Mucosa of stomach (tissue), 1 donor: ENCODE measurements around the gene CARS2.
"Not testable (repeated sequence)": the region's sequence is repeated elsewhere in the genome, so short reads cannot be mapped to it uniquely, and the experiment has no call there.

ENCODE experiments used
- H3K27me3 ChIP-seq: one replicate; pipeline ENCODE4 v1.7.0; 2013; ENCODE audit warnings: mild to moderate bottlenecking, low read length; ENCODE audit not compliant: control insufficient read depth, insufficient read depth
- H3K36me3 ChIP-seq: one replicate; pipeline ENCODE4 v1.7.0; 2013; ENCODE audit warnings: low read length; ENCODE audit not compliant: control insufficient read depth, insufficient read depth
- H3K4me1 ChIP-seq: one replicate; pipeline ENCODE4 v1.7.0; 2013; ENCODE audit warnings: mild to moderate bottlenecking, low read length; ENCODE audit not compliant: control insufficient read depth, insufficient read depth
- H3K4me3 ChIP-seq: one replicate; pipeline ENCODE4 v1.7.0; 2013; ENCODE audit warnings: low read length
- H3K9ac ChIP-seq: one replicate; pipeline ENCODE4 v1.7.0; 2013; ENCODE audit warnings: mild to moderate bottlenecking, low read length, moderate library complexity
- H3K9me3 ChIP-seq: one replicate; pipeline ENCODE4 v1.7.0; 2013; ENCODE audit warnings: mild to moderate bottlenecking, low read length, moderate library complexity; ENCODE audit not compliant: control insufficient read depth
- donor health status: Pancreatic carcinoma.

Gene CARS2

DNA sequence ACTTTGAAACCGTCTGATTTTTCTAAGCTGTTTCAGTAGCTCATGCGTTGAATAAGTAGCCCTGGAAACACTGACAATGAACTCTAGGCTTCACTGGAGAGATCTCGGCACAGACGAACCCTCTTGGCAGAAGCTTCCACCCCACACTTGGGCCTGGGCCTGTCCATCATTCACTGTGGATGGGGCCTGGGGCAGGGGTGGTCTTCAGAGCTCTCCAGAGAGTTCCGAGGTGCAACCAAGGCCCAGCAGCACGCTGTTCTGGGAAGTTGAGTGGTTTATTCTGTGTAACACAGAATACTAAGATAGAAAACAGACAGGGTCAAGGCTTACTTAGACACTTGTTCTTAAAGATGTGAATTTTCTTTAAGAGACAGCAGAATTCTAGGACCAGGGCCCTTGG is 68.6 kb downstream of the CARS2 start:
- H3K9me3 ChIP-seq, result no peaks in the 10 kb centered on the region
- no peak overlapping the region for H3K4me3 ChIP-seq
- H3K36me3 ChIP-seq, result peaks cover 21% of the 10 kb centered on the region
- H3K4me1 ChIP-seq, result no peaks in the 10 kb centered on the region
- H3K27me3 ChIP-seq, result no peaks in the 10 kb centered on the region
- H3K9ac ChIP-seq, result no peak overlapping the region

DNA sequence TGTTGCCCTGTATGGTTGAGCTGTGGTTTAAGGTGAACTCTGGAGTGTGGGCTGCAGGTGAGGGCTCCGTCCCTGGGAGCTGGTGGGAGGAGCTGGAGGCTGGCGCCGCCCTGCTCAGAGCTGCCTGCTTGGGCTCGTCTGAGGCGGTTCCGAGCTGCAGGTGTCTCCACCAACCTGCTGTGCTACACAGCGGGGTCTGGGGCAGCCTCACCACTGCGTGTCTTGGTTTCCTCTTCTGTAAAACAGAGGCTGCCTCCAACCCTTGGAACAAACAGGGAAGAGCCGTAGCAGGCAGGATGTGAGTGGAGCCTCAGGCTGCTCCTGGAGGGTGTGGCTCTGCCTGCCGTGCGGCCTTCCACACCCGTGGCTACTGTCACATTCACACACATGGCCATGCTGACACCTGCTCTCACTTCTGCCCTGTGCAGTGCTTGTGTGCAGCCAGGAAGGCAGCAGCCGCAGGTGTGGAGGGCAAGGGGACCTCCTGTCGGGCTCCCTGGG is 69.2 kb downstream of the CARS2 start:
- H3K27me3 ChIP-seq, result no peaks in the 10 kb centered on the region
- H3K9ac ChIP-seq, result no peak overlapping the region
- no peaks in the 10 kb centered on the region for H3K4me1 ChIP-seq
- H3K9me3 ChIP-seq, result no peaks in the 10 kb centered on the region
- no peak overlapping the region for H3K4me3 ChIP-seq
- H3K36me3 ChIP-seq, result peaks cover 21% of the 10 kb centered on the region

DNA sequence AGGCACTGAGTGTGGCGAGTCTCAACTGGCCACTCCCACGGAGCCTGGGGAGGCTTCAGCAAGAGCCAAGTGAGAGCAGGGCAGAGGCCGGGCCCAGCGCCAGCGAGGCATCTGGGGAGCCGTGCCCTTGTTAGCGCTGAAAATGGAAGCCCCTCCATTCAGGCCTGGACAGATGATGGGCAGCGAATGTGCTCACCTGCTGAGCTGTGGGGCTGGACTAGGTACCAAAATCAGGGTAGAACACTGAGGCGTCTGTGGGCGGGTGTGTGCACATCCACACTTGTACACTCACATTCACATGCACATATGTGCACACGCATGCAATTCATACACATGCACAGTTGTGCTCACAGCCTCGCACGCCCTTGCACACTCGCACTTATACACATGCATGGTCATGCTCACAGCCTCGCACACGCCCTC is 69.9 kb downstream of the CARS2 start:
- H3K9ac ChIP-seq, result no peak overlapping the region
- no peaks in the 10 kb centered on the region for H3K4me1 ChIP-seq
- H3K36me3 ChIP-seq, result peaks cover 21% of the 10 kb centered on the region
- H3K4me3 ChIP-seq, result no peak overlapping the region
- no peaks in the 10 kb centered on the region for H3K27me3 ChIP-seq
- no peaks in the 10 kb centered on the region for H3K9me3 ChIP-seq

DNA sequence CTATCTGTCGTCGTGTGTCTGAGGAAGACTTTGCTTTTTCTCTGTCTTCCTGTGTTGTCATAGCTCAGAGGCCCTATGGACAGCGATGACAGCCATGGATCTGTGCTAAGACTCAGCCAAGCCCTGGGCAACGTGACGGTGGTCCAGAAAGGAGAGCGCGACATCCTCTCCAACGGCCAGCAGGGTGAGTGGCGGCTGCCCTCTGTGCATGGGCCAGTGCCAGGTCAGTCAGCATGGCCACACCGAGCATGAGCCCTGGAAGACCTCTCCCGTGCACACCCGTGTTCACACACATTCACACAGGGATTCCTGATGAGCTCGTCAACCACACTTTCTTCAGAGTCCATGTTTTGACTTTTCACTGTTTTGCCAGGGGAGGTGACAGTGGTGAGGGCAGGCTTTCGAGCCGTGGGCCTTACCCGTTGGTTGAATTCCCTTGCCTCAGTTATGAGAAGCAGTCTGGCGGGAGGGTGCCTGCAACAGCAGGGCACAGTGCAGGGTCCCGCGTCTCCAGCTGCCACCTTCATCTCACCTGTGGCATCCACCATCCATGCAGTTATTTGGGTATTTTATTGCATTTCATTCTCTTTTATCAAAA is 70.4 kb downstream of the CARS2 start:
- Histone ChIP-seq H3K9me3 (no peaks in the 10 kb centered on the region), H3K4me3 (no peak overlapping the region), H3K27me3 (no peaks in the 10 kb centered on the region), H3K36me3 (peaks cover 21% of the 10 kb centered on the region), H3K9ac (no peak overlapping the region), H3K4me1 (no peaks in the 10 kb centered on the region)

DNA sequence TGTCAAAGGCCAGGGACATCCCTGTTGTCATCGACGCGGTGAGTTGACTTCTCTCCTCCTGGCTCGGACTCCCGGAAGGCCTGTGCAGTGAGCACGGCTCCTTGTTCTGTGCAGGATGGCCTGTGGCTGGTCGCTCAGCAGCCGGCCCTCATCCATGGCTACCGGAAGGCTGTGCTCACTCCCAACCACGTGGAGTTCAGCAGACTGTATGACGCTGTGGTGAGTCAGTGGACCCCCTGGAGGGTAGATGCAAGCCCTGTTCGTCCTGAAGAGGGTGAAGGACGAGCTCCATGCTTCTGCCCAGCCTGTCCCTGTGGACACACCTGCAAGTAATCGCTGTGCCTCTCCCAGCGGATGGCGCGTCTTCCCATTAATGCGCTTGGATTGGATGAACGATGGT is 71.4 kb downstream of the CARS2 start:
- H3K9ac ChIP-seq, result no peak overlapping the region
- peaks cover 21% of the 10 kb centered on the region for H3K36me3 ChIP-seq
- H3K9me3 ChIP-seq, result no peaks in the 10 kb centered on the region
- H3K4me3 ChIP-seq, result no peak overlapping the region
- H3K4me1 ChIP-seq, result no peaks in the 10 kb centered on the region
- H3K27me3 ChIP-seq, result no peaks in the 10 kb centered on the region

DNA sequence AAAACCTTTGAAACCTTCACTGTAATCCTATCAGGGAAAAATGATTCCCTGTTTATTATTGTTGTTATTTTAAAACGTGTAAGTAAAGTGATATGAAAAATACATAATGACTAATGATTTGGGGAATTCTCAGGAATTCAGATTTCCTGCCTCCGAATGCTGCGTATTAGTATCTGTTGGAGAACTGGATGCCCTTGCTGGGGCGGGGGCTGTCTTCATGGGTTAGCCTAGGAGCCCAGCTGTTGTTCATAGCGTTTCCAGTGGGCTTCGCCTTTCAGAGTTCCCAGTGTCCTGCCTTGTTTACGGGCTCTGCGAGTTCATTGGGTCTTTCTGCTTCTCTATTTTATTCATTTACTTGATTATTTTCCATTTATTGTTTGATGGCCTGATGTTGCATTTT is 72.1 kb downstream of the CARS2 start:
- Histone ChIP-seq H3K36me3 (peaks cover 20% of the 10 kb centered on the region), H3K9ac (no peak overlapping the region), H3K9me3 (no peaks in the 10 kb centered on the region), H3K27me3 (no peaks in the 10 kb centered on the region), H3K4me1 (no peaks in the 10 kb centered on the region), H3K4me3 (no peak overlapping the region)

DNA sequence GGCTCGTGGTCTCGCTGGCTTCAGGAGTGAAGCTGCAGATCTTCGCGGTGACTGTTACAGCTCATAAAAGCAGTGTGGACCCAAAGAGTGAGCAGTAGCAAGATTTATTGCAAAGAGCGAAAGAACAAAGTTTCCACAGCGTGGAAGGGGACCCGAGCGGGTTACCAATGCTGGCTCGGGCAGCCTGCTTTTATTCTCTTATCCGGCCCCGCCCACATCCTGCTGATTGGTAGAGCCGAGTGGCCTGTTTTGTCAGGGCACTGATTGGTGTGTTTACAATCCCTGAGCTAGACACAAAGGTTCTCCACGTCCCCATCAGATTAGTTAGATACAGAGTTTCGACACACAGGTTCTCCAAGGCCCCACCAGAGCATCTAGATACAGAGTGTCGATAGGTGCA is 73.7 kb downstream of the CARS2 start:
- not testable (repeated sequence) for H3K4me3 ChIP-seq, H3K4me1 ChIP-seq, H3K9ac ChIP-seq, H3K9me3 ChIP-seq, H3K27me3 ChIP-seq
- H3K36me3 ChIP-seq, result peaks cover 17% of the 10 kb centered on the region

DNA sequence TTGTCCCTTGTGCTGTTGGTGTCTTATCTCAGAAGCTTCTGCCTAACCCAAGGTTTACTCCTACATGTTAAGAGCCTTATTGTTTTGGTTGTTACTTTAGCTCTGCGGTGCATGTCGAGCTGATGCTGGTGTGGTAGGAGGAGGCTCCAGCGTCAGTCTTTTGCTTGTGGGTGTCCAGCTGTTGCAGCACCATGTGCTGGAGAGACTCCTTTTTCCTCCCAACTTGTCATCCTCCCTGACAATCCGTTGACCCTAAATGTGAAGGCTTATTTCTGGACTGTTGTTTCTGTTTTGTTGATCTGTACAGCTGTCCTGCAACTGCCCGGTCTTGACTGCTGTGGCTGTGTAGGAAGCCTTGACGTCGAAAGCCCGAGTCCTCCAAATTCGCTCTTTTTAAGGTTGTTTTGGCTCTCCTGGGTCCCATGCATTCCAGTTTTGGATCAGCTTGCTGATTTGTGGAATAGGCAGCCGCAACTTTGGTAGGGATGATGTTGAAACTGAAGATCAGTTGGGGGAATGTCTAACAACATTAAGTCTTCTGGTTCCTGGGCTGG is 75.3 kb downstream of the CARS2 start:
- Histone ChIP-seq H3K9me3 (no peaks in the 10 kb centered on the region), H3K9ac (no peak overlapping the region), H3K4me3 (no peak overlapping the region), H3K36me3 (peaks cover 6% of the 10 kb centered on the region), H3K4me1 (peaks cover 12% of the 10 kb centered on the region), H3K27me3 (no peaks in the 10 kb centered on the region)

DNA sequence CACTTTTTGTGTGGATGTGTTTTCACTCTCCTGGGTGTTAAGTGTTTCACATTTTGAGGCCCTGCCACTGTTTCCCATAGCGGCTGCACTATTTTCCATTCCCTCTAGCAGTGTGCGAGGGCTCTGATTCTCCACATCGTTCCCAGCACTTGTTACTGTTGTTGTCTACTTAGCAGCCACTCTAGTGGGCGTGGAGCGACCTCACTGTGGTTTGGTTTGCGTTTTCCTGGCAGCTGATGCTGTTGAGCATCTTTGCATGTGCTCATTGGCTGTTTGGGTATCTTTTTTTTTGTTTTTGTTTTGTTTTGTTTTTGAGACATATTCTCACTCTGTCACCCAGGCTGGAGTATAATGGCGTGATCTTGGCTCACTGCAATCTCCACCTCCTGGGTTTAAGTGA is 76.2 kb downstream of the CARS2 start:
- no peak overlapping the region for H3K9ac ChIP-seq
- H3K4me1 ChIP-seq, result peaks cover 21% of the 10 kb centered on the region
- no peak overlapping the region for H3K4me3 ChIP-seq
- H3K36me3 ChIP-seq, result no peaks in the 10 kb centered on the region
- no peaks in the 10 kb centered on the region for H3K27me3 ChIP-seq
- H3K9me3 ChIP-seq, result no peaks in the 10 kb centered on the region

DNA sequence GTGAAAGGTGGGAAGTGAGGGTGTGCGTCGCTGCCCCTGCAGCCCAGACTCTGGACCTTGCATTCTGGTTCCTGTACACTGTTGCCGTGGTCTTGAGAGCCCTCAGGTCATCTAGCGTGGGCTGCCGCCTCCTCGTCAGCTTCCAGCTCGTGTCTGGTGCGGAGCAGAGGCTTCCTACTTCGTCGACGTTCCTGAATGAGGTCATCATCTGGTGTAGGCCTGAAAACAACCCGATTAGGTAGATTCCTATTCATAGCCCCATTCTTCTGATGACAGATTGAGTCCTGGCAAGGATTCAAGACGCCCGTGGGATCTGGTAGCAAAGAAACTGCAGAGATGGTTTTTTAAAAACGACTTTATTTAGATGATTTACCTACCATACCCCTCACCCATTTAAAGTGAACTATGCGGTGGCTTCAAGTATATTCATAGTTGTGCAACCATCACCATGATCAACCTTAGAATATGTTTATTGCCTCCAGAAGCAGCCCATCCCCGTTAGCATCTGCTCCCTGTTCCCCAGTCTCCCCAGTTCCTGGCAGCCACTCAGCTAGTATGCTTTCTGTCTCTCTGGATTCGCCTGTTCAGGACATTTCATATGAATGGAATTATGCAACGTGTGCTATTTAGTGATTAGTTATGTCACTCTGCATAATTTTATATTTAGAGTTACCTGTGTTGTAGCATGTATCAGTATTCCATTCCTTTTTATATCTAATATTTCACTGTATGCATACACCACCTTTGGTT is 76.8 kb downstream of the CARS2 start:
- Histone ChIP-seq H3K4me1 (peaks cover 26% of the 10 kb centered on the region), H3K36me3 (no peaks in the 10 kb centered on the region), H3K27me3 (no peaks in the 10 kb centered on the region), H3K9me3 (no peaks in the 10 kb centered on the region), H3K9ac (no peak overlapping the region), H3K4me3 (no peak overlapping the region)

DNA sequence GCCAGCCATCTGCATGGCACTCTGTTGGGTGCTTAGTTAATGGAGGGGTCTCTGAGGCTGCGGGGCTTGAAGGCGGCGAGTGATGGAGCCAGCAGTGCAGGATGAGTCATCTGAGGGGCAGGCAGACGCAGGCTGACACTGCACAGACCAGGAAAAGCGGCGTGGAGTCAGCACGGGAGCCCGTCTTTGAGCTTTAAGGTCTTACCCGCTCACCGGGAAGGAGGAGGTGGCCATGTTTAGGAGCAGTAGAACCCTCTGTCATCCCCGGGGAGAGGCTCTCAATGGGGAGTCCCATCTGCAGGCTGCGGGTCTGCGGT is 77.5 kb downstream of the CARS2 start:
- Histone ChIP-seq H3K4me3 (no peak overlapping the region), H3K36me3 (no peaks in the 10 kb centered on the region)

DNA sequence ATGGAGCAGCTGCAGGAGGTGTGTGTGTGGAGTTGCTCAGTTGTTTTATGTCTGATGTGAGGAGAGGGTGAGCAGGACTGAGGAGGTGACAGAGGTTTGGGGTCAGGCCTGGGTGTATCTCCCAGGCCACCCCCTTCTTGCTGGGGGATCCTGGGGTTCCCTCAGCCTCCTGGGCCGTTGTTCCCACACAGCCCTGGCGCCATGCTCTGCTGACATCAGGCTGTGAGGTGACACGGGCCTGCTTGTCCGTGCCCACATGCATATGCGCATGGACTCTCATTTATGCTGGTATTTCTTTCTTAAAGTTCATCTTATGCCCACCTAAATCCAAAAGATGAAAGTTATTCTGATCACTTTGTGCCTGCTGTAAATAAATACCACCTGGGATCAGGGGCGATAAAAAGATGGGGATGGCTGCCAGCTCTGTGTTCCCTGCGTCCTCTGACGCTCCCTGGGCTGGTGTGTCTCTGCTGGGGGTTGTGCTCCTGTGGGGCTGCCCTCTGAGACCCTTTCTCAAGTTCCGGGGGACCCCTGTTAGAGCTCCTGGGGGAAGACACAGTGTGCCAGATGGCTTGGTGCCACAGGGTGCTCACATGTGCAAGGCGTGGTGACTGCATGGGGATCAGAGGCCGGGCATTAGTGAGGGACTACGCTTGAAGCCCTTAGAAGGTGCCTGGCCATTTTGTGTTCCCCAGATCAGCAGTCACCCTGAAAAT is 78.0 kb downstream of the CARS2 start:
- no peak overlapping the region for H3K9ac ChIP-seq
- no peaks in the 10 kb centered on the region for H3K36me3 ChIP-seq

More for the DNA sequence above, 77.5 kb downstream of the CARS2 start:
- no peak overlapping the region for H3K9ac ChIP-seq
- H3K4me1 ChIP-seq, result peaks cover 26% of the 10 kb centered on the region
- no peaks in the 10 kb centered on the region for H3K27me3 ChIP-seq
- no peaks in the 10 kb centered on the region for H3K9me3 ChIP-seq

More for the DNA sequence above, 78.0 kb downstream of the CARS2 start:
- Histone ChIP-seq H3K4me3 (no peak overlapping the region), H3K9me3 (no peaks in the 10 kb centered on the region), H3K27me3 (no peaks in the 10 kb centered on the region), H3K4me1 (peaks cover 26% of the 10 kb centered on the region)
